ENCODE measurements around the gene XPR1. TPM values are rescaled to one million over a fixed set of nuclear protein-coding genes. Genes with fewer than 3 reads are reported as not detected.
"Not testable (repeated sequence)": the region's sequence is repeated elsewhere in the genome, so short reads cannot be mapped to it uniquely, and the experiment has no call there.

Gene XPR1
- total RNA-seq, 2 donors from 2014 or later = 39.3 to 50.9 TPM

DNA sequence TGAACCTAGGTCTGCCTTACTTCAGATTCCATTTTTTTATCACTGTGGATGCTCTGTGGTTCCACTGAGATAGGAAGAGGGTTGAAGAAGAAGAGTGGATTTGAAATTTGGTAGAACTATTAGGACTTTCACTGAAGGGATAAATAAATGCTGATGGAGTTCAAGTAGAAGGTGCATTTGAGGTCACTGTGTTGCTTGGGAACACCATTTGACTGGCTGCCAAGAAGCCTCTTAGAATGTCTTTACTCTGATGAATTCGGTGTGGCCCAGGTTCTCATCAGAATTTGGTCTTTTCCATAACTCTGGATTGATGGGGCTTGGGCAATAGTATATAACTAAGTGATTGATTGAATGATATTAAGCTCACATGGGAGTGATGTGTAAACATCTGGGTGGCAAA, 11.9 kb downstream of the XPR1 start:
- Histone ChIP-seq H3K4me3 (ENCODE audit: low read length) (no peak overlapping the region), H3K9me3 (ENCODE audit: control insufficient read depth, low read length) (peaks cover 8% of the 10 kb centered on the region), H3K9ac (ENCODE audit: extremely low read depth, low read length, poor library complexity, severe bottlenecking) (no peak overlapping the region), H3K27ac (ENCODE audit: low read depth, low read length) (no peak overlapping the region), H3K4me1 (ENCODE audit: control insufficient read depth, insufficient read depth, low read length) (no peaks in the 10 kb centered on the region), H3K27me3 (ENCODE audit: control insufficient read depth, insufficient read depth, low read length, poor library complexity, severe bottlenecking) (peaks cover 22% of the 10 kb centered on the region), H3K36me3 (ENCODE audit: control insufficient read depth, insufficient read depth, low read length) (peaks cover 8% of the 10 kb centered on the region)
- Mint-ChIP-seq H3K27ac (no peak overlapping the region), H3K27me3 (ENCODE audit: insufficient read depth) (peaks cover 5% of the 10 kb centered on the region), H3K4me3 (no peak overlapping the region), H3K4me1 (peaks cover 37% of the 10 kb centered on the region), H3K36me3 (ENCODE audit: low read depth) (peaks cover 9% of the 10 kb centered on the region), H3K9me3 (no peaks in the 10 kb centered on the region)
- WGBS, 2 experiments (ENCODE audit: insufficient coverage in 1 of 2, insufficient read length in 1 of 2) = 92 to 100% methylated on average over 1 of the region's 1 CpG
- DNase-seq = no peak
- TF ChIP-seq, protein P1, sequence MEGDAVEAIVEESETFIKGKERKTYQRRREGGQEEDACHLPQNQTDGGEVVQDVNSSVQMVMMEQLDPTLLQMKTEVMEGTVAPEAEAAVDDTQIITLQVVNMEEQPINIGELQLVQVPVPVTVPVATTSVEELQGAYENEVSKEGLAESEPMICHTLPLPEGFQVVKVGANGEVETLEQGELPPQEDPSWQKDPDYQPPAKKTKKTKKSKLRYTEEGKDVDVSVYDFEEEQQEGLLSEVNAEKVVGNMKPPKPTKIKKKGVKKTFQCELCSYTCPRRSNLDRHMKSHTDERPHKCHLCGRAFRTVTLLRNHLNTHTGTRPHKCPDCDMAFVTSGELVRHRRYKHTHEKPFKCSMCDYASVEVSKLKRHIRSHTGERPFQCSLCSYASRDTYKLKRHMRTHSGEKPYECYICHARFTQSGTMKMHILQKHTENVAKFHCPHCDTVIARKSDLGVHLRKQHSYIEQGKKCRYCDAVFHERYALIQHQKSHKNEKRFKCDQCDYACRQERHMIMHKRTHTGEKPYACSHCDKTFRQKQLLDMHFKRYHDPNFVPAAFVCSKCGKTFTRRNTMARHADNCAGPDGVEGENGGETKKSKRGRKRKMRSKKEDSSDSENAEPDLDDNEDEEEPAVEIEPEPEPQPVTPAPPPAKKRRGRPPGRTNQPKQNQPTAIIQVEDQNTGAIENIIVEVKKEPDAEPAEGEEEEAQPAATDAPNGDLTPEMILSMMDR (conservative IDR thresholded peaks at IDR 0.05) = no peak

DNA sequence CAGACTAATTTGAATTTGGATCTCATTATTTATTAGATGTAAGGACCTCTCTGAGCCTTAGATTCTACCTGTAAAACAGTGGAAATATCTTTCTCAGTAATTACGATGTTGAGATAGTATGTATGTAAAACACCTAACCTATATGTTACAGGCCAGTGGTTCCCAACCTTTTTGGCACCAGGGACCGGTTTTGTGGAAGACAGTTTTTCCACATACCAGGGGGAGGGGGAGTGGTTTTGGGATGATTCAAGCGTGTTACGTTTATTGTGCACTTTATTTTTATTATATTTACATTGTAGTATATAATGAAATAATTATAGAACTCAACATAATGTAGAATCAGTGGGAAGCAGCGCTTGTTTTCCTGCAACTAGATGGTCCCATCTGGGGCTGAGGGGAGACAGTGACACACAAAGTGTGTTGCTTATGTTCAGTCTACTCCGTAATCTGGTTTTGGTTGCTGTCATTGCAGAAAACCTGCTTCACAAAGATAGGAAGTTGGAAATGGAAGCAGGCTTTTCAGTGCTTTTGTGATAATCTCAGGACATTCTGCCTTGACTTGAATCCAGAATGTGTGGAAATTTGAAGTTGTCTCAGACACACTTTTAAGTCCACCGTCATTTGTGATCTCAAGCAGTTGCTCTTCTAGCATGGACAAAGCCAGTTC, 12.8 kb downstream of the XPR1 start:
- peaks cover 9% of the 10 kb centered on the region for H3K36me3 Mint-ChIP-seq (ENCODE audit: low read depth)
- H3K4me3 ChIP-seq (ENCODE audit: low read length) = no peak overlapping the region
- H3K27me3 Mint-ChIP-seq (ENCODE audit: insufficient read depth) = peaks cover 5% of the 10 kb centered on the region
- no peak overlapping the region for H3K9ac ChIP-seq (ENCODE audit: extremely low read depth, low read length, poor library complexity, severe bottlenecking)
- 90 to 95% methylated on average over 3 to 5 of the region's 7 CpGs for WGBS, 2 experiments (ENCODE audit: insufficient coverage in 1 of 2, insufficient read length in 1 of 2)
- TF ChIP-seq, protein P1 (conservative IDR thresholded peaks at IDR 0.05) = no peak
- no peak for DNase-seq
- H3K27ac Mint-ChIP-seq = no peak overlapping the region
- H3K4me3 Mint-ChIP-seq = no peak overlapping the region
- peaks cover 8% of the 10 kb centered on the region for H3K9me3 ChIP-seq (ENCODE audit: control insufficient read depth, low read length)
- peaks cover 8% of the 10 kb centered on the region for H3K36me3 ChIP-seq (ENCODE audit: control insufficient read depth, insufficient read depth, low read length)
- H3K4me1 Mint-ChIP-seq = peaks cover 33% of the 10 kb centered on the region
- H3K27ac ChIP-seq (ENCODE audit: low read depth, low read length) = no peak overlapping the region
- peaks cover 22% of the 10 kb centered on the region for H3K27me3 ChIP-seq (ENCODE audit: control insufficient read depth, insufficient read depth, low read length, poor library complexity, severe bottlenecking)
- peaks cover 2% of the 10 kb centered on the region for H3K9me3 Mint-ChIP-seq
- H3K4me1 ChIP-seq (ENCODE audit: control insufficient read depth, insufficient read depth, low read length) = no peaks in the 10 kb centered on the region

DNA sequence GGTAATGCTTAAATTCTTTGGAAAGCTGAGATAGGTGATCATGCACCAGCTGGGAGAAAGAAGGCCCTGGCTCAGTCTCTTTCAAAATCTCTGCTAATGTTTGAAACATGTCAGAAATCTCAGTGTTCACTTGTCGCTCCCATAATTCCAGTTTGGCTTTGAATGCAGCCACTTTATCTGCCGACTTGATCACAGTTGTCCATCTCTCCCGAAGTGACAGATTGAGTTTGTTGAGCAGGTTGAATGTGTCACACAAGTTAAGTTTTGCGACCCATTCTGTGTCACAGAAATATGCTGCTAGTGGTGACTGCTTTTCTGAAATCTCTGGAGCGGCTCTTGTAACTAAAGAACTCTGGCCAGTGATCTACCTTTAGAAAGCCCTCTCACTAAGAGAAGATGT, 13.4 kb downstream of the XPR1 start:
- DNase-seq; H3K9me3 Mint-ChIP-seq; H3K4me3 ChIP-seq (ENCODE audit: low read length); H3K4me3 Mint-ChIP-seq; H3K27ac Mint-ChIP-seq; H3K36me3 ChIP-seq (ENCODE audit: control insufficient read depth, insufficient read depth, low read length); H3K36me3 Mint-ChIP-seq (ENCODE audit: low read depth); H3K4me1 ChIP-seq (ENCODE audit: control insufficient read depth, insufficient read depth, low read length); H3K9ac ChIP-seq (ENCODE audit: extremely low read depth, low read length, poor library complexity, severe bottlenecking); H3K9me3 ChIP-seq (ENCODE audit: control insufficient read depth, low read length); H3K27me3 Mint-ChIP-seq (ENCODE audit: insufficient read depth); H3K27ac ChIP-seq (ENCODE audit: low read depth, low read length): not testable (repeated sequence)
- H3K27me3 ChIP-seq (ENCODE audit: control insufficient read depth, insufficient read depth, low read length, poor library complexity, severe bottlenecking) = peaks cover 22% of the 10 kb centered on the region
- H3K4me1 Mint-ChIP-seq = peaks cover 27% of the 10 kb centered on the region
- WGBS, 2 experiments (ENCODE audit: insufficient coverage in 1 of 2, insufficient read length in 1 of 2) = 94 to 96% methylated on average over 5 of the region's 5 CpGs

DNA sequence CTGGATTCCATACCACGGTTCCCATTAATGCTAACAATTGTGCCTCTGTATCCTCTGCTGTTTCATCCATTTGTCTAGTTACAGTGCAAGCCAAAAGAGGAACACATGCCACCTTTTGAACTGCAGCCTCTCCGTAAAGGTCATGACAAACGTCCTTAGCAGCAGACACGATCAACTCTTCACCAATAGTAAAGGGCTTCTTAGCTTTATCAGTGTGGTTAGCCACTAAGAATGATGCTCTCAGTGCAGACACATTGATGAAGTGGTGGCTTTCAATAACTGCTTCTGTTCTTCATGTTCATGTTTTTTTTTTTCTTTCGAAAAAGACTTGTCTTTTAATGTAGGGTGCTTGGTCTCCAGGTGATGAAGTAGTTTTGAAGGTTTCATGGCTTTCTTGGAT, 14.3 kb downstream of the XPR1 start:
- TF ChIP-seq, protein P1 (conservative IDR thresholded peaks at IDR 0.05) = no peak
- Mint-ChIP-seq H3K4me1 (peaks cover 22% of the 10 kb centered on the region), H3K4me3 (no peak overlapping the region), H3K36me3 (ENCODE audit: low read depth) (peaks cover 9% of the 10 kb centered on the region), H3K27me3 (ENCODE audit: insufficient read depth) (peaks cover 5% of the 10 kb centered on the region), H3K27ac (no peak overlapping the region), H3K9me3 (peaks cover 2% of the 10 kb centered on the region)
- H3K27me3 ChIP-seq (ENCODE audit: control insufficient read depth, insufficient read depth, low read length, poor library complexity, severe bottlenecking) = peaks cover 22% of the 10 kb centered on the region
- H3K9me3 ChIP-seq (ENCODE audit: control insufficient read depth, low read length) = peaks cover 8% of the 10 kb centered on the region
- H3K9ac ChIP-seq (ENCODE audit: extremely low read depth, low read length, poor library complexity, severe bottlenecking) = no peak overlapping the region
- H3K4me1 ChIP-seq (ENCODE audit: control insufficient read depth, insufficient read depth, low read length) = no peaks in the 10 kb centered on the region
- H3K36me3 ChIP-seq (ENCODE audit: control insufficient read depth, insufficient read depth, low read length) = peaks cover 8% of the 10 kb centered on the region
- DNase-seq = no peak
- 91 to 95% methylated on average over 4 to 5 of the region's 5 CpGs for WGBS, 2 experiments (ENCODE audit: insufficient coverage in 1 of 2, insufficient read length in 1 of 2)
- H3K4me3 ChIP-seq (ENCODE audit: low read length) = no peak overlapping the region
- H3K27ac ChIP-seq (ENCODE audit: low read depth, low read length) = no peak overlapping the region
